H1 (cell line): ENCODE results near the gene EPHB1. TPM values are rescaled to one million over a fixed set of nuclear protein-coding genes. Genes with fewer than 3 reads are reported as not detected.

Experiments
- CTCF ChIA-PET: fragments of 300-600 bp; sonication (Branson Sonifier 250); formaldehyde crosslinking; loops from one replicate; lab custom pipeline; 2021; ENCODE audit not compliant: partially characterized antibody; lab: Charles Lee
- POLR2A ChIA-PET: fragments of 300-600 bp; sonication (Branson Sonifier 250); formaldehyde crosslinking; loops from one replicate; lab custom pipeline; 2021; ENCODE audit warnings: inconsistent platforms; ENCODE audit not compliant: partially characterized antibody; lab: Charles Lee
- DNase-seq, 2 experiments: peaks; one replicate each; pipeline versions ENCODE4 v3.0.0 to v3.0.0-alpha.2; 2010 to 2022; ENCODE audit warnings: low spot score in 2 of 2, low read depth in 1 of 2, mixed read lengths in 1 of 2
- FAIRE-seq: peaks from 2 replicates; lab custom pipeline; 2011; peaks lifted over from hg19 to GRCh38; lab: Jason Lieb, UNC
- H2AFZ ChIP-seq: 2 replicates; pipeline ENCODE4 v1.8.1; 2012; ENCODE audit warnings: low read length, inconsistent platforms
- H2AK5ac ChIP-seq: 2 replicates; pipeline ENCODE4 v1.6.1; 2013; ENCODE audit warnings: low read depth, low read length
- H2BK120ac ChIP-seq: replicated peaks from 2 replicates; pipeline ENCODE3; 2013; ENCODE audit warnings: low read depth, low read length, inconsistent platforms
- H2BK12ac ChIP-seq: 2 replicates; pipeline ENCODE4 v1.6.1; 2013; ENCODE audit warnings: low read depth, low read length
- H2BK15ac ChIP-seq: 2 replicates; pipeline ENCODE4 v1.6.1; 2013; ENCODE audit warnings: low read length
- H2BK20ac ChIP-seq: 2 replicates; pipeline ENCODE4 v1.6.1; 2013; ENCODE audit warnings: low read length
- H2BK5ac ChIP-seq: 2 replicates; pipeline ENCODE4 v1.6.1; 2013; ENCODE audit warnings: low read depth, low read length
- H3K14ac ChIP-seq: 2 replicates; pipeline ENCODE4 v1.6.1; 2013; ENCODE audit warnings: inconsistent platforms; ENCODE audit not compliant: insufficient read length
- H3K18ac ChIP-seq: 2 replicates; pipeline ENCODE4 v1.6.1; 2013; ENCODE audit warnings: low read length; ENCODE audit errors: extremely low read depth
- H3K23ac ChIP-seq: 2 replicates; pipeline ENCODE4 v1.6.1; 2013; ENCODE audit warnings: inconsistent platforms; ENCODE audit not compliant: insufficient read length
- H3K23me2 ChIP-seq: 2 replicates; pipeline ENCODE4 v1.6.1; 2013; ENCODE audit warnings: low read depth, low read length
- H3K27ac ChIP-seq: 2 replicates; pipeline ENCODE4 v1.6.1; 2011; ENCODE audit warnings: low read depth, low read length, inconsistent platforms
- H3K27me3 ChIP-seq, 4 experiments: replicated peaks in 1 of 4; 1 replicate in 1 of 4; 2 replicates in 3 of 4; pipeline versions ENCODE4 v1.6.1 to v1.8.1; 2011 to 2013; ENCODE audit warnings: low read length in 3 of 4, mild to moderate bottlenecking in 3 of 4, inconsistent platforms in 2 of 4, mixed read lengths in 2 of 4, moderate library complexity in 1 of 4; ENCODE audit not compliant: control insufficient read depth in 3 of 4, insufficient read depth in 3 of 4; ENCODE audit errors: extremely low read depth in 1 of 4
- H3K36me3 ChIP-seq, 4 experiments: 2 replicates each; pipeline versions ENCODE4 v1.6.1 to v1.8.1; 2011 to 2013; ENCODE audit warnings: mild to moderate bottlenecking in 4 of 4, low read length in 3 of 4, moderate library complexity in 2 of 4, control low read depth in 1 of 4, inconsistent platforms in 1 of 4; ENCODE audit not compliant: insufficient read depth in 4 of 4, control insufficient read depth in 2 of 4
- H3K4ac ChIP-seq: replicated peaks from 2 replicates; pipeline ENCODE3; 2013; ENCODE audit warnings: low read length, low read depth, mixed read lengths, inconsistent platforms; ENCODE audit not compliant: insufficient read length
- H3K4me1 ChIP-seq, 4 experiments: replicated peaks in 1 of 4; 1 replicate in 1 of 4; 2 replicates in 3 of 4; pipeline versions ENCODE4 v1.6.1 to v1.8.1; 2011 to 2013; ENCODE audit warnings: low read length in 3 of 4, inconsistent platforms in 2 of 4, mixed read lengths in 1 of 4; ENCODE audit not compliant: insufficient read depth in 4 of 4, control insufficient read depth in 3 of 4
- H3K4me2 ChIP-seq, 2 experiments: 2 replicates each; pipeline versions ENCODE4 v1.6.1 to v1.8.1; 2011 to 2013; ENCODE audit warnings: low read depth in 2 of 2, low read length in 2 of 2, control low read depth in 1 of 2, inconsistent platforms in 1 of 2, mild to moderate bottlenecking in 1 of 2; ENCODE audit not compliant: insufficient read depth in 1 of 2
- H3K4me3 ChIP-seq, 4 experiments: fragments of 200-600, 300-600 bp in 1 of 4; sonication (generic), shearing (Covaris generic), sonication (Bioruptor Twin) in 1 of 4; 2 replicates each; pipeline versions ENCODE4 v1.5.1 to v1.8.1; 2011 to 2016; ENCODE audit warnings: low read length in 4 of 4, low read depth in 3 of 4, control low read depth in 2 of 4, inconsistent platforms in 2 of 4, mild to moderate bottlenecking in 2 of 4, mixed read lengths in 1 of 4, moderate library complexity in 1 of 4; ENCODE audit not compliant: insufficient read depth in 2 of 4; ENCODE audit errors: extremely low read depth in 1 of 4
- H3K56ac ChIP-seq: replicated peaks from 2 replicates; pipeline ENCODE3; 2013; ENCODE audit warnings: low read depth, mild to moderate bottlenecking, mixed read lengths, low read length, inconsistent platforms; ENCODE audit not compliant: insufficient read length
- H3K79me1 ChIP-seq: 2 replicates; pipeline ENCODE4 v1.6.1; 2013; ENCODE audit warnings: low read depth, low read length, control low read depth
- H3K79me2 ChIP-seq, 2 experiments: 2 replicates each; pipeline versions ENCODE4 v1.6.1 to v1.8.1; 2012 to 2013; ENCODE audit warnings: low read length in 2 of 2, mild to moderate bottlenecking in 2 of 2, inconsistent platforms in 1 of 2; ENCODE audit not compliant: insufficient read depth in 2 of 2, control insufficient read depth in 1 of 2
- H3K9ac ChIP-seq, 4 experiments: replicated peaks in 1 of 4; 1 replicate in 1 of 4; 2 replicates in 3 of 4; pipeline versions ENCODE4 v1.6.1 to v1.8.1; 2011 to 2013; ENCODE audit warnings: low read depth in 3 of 4, low read length in 3 of 4, control low read depth in 2 of 4, mild to moderate bottlenecking in 2 of 4, moderate library complexity in 2 of 4, inconsistent platforms in 1 of 4; ENCODE audit errors: extremely low read depth in 1 of 4
- H3K9me3 ChIP-seq, 2 experiments: 2 replicates each; pipeline versions ENCODE4 v1.6.1 to v1.8.1; 2012 to 2013; ENCODE audit warnings: mild to moderate bottlenecking in 2 of 2, moderate library complexity in 2 of 2, control low read depth in 1 of 2, inconsistent platforms in 1 of 2, low read depth in 1 of 2, low read length in 1 of 2, mixed read lengths in 1 of 2; ENCODE audit not compliant: insufficient read depth in 2 of 2
- H4K20me1 ChIP-seq, 2 experiments: replicated peaks in 1 of 2; 2 replicates each; pipeline versions ENCODE3 to v1.8.1; 2011 to 2013; ENCODE audit warnings: inconsistent platforms in 2 of 2, low read length in 2 of 2, mild to moderate bottlenecking in 1 of 2; ENCODE audit not compliant: insufficient read depth in 2 of 2, control insufficient read depth in 1 of 2
- H4K5ac ChIP-seq: 2 replicates; pipeline ENCODE4 v1.6.1; 2013; ENCODE audit warnings: low read length, low read depth, mixed read lengths, inconsistent platforms; ENCODE audit not compliant: insufficient read length
- H4K8ac ChIP-seq: 2 replicates; pipeline ENCODE4 v1.8.0; 2013; ENCODE audit warnings: mild to moderate bottlenecking, moderate library complexity, low read length, inconsistent platforms; ENCODE audit not compliant: insufficient read depth; ENCODE audit errors: extremely low read depth
- H4K91ac ChIP-seq: replicated peaks from 2 replicates; pipeline ENCODE3; 2013; ENCODE audit warnings: low read length, mixed read lengths, inconsistent platforms; ENCODE audit not compliant: insufficient read length
- BACH1 ChIP-seq: IDR thresholded peaks from 2 replicates; pipeline ENCODE4 v1.6.1; 2012; ENCODE audit warnings: low read length, improper control_type of control experiment
- FOSL1 ChIP-seq: IDR thresholded peaks from 2 replicates; pipeline ENCODE4 v1.6.1; 2011; ENCODE audit warnings: mild to moderate bottlenecking, low read depth, low read length, moderate library complexity; ENCODE audit not compliant: insufficient read depth
- NRF1 ChIP-seq: IDR thresholded peaks from 2 replicates; pipeline ENCODE4 v1.6.1; 2011; ENCODE audit warnings: mild to moderate bottlenecking, low read depth, low read length, improper control_type of control experiment
- SIN3A ChIP-seq, 2 experiments: IDR thresholded peaks in 1 of 2; conservative IDR thresholded peaks in 1 of 2; 2 replicates each; pipeline ENCODE4 v1.6.1; 2011 to 2012; ENCODE audit warnings: low read length in 2 of 2, improper control_type of control experiment in 1 of 2, low read depth in 1 of 2, mild to moderate bottlenecking in 1 of 2
- SP1 ChIP-seq: IDR thresholded peaks from 2 replicates; pipeline ENCODE4 v1.6.1; 2011; ENCODE audit warnings: low read depth, low read length
- SRF ChIP-seq: IDR thresholded peaks from 2 replicates; pipeline ENCODE4 v1.6.1; 2011; ENCODE audit warnings: mild to moderate bottlenecking, low read depth, low read length, moderate library complexity
- TAF1 ChIP-seq: IDR thresholded peaks from 2 replicates; pipeline ENCODE4 v1.6.1; 2011; ENCODE audit warnings: mild to moderate bottlenecking, low read depth, low read length
- WGBS, 2 experiments: shearing (Covaris generic) in 1 of 2; methylation state at CpG; one replicate each; pipeline versions ENCODE4 v1.1.6 to v1.1.7; 2013 to 2015; ENCODE audit warnings: low lambda C conversion rate in 2 of 2, mixed read lengths in 2 of 2, inconsistent platforms in 1 of 2, low coverage in 1 of 2, missing lambda C conversion rate in 1 of 2; ENCODE audit not compliant: insufficient replicate concordance in 2 of 2, insufficient coverage in 1 of 2, insufficient read length in 1 of 2; ENCODE audit errors: extremely low coverage in 1 of 2, missing lambda C conversion rate in 1 of 2; 5-methylcytosine and 5-hydroxymethylcytosine counted together
- polyA plus RNA-seq, 7 experiments: library from polyadenylated mRNA; depleted of rRNA in 3 of 7; stranded (reverse) in 5 of 7; unstranded in 2 of 7; fragments of >200 nt in 5 of 7; fragments of 200-250 nt in 2 of 7; gene quantifications; 1 replicate in 5 of 7; 2 replicates in 1 of 7; 4 replicates in 1 of 7; pipeline versions ENCODE4 v1.2.1 to v1.2.3, GENCODE V29; 2011 to 2013; ENCODE audit warnings: missing spikeins in 2 of 7, mixed read lengths in 2 of 7
- total RNA-seq: library from RNA; stranded (reverse); fragmentation: NEBNext Ultra II Directional; extraction: Animal tissue kit (Norgen Biotek cat#: 25700); gene quantifications from 2 replicates; pipeline ENCODE4 v1.2.1, GENCODE V29; 2021

The EPHB1 gene
- total and polyA plus RNA-seq, 2 of the 8 experiments (the other 6 are each of a cell fraction or from before 2014, with no cell fraction given), result 3.5 to 5.9 TPM

GRCh38 chr3:135009014-135009413 lies 214.0 kb downstream of the EPHB1 start:
- no peaks in the 10 kb centered on the region for H4K20me1 ChIP-seq
- H3K56ac ChIP-seq, result no peak overlapping the region
- no peak overlapping the region for H4K91ac ChIP-seq
- 100% methylated on average over 2 of the region's 2 CpGs; no CpG with 5 or more reads in 1 of the 2 experiments for WGBS, 2 experiments
- H2AFZ ChIP-seq, result no peak overlapping the region
- no peak overlapping the region for H2BK15ac ChIP-seq
- DNase-seq (no peak), FAIRE-seq (no peak)
- no peak overlapping the region for H2BK20ac ChIP-seq
- no peak overlapping the region for H2BK5ac ChIP-seq
- H3K36me3 ChIP-seq, result no peaks in the 10 kb centered on the region
- no peak overlapping the region for H3K23ac ChIP-seq
- POLR2A ChIA-PET, result no interaction called here
- no peaks in the 10 kb centered on the region for H3K4me1 ChIP-seq
- no peaks in the 10 kb centered on the region for H3K79me2 ChIP-seq
- H3K4me3 ChIP-seq, result no peak overlapping the region
- no peak overlapping the region for H3K18ac ChIP-seq
- H4K5ac ChIP-seq, result no peak overlapping the region
- peaks cover 9 to 17% of the 10 kb centered on the region in 2 experiments for H3K9me3 ChIP-seq
- no peak overlapping the region for H4K8ac ChIP-seq
- H3K4me2 ChIP-seq, result no peak overlapping the region
- H3K4ac ChIP-seq, result no peak overlapping the region
- no peak overlapping the region for H2AK5ac ChIP-seq
- no peak overlapping the region for H2BK120ac ChIP-seq
- H3K27ac ChIP-seq, result no peak overlapping the region
- CTCF ChIA-PET, result interaction anchor here (1.1 kb wide), 1 partner anchor 11 kb away, joined by 3 read pairs; no protein-coding TSS in a partner anchor
- H3K79me1 ChIP-seq, result no peaks in the 10 kb centered on the region
- no peak overlapping the region for H2BK12ac ChIP-seq
- no peaks in the 10 kb centered on the region for H3K23me2 ChIP-seq
- no peak overlapping the region for H3K9ac ChIP-seq
- no peaks in the 10 kb centered on the region for H3K27me3 ChIP-seq
- no peak overlapping the region for H3K14ac ChIP-seq
- TF ChIP-seq SRF, result no peak
- no peak for TF ChIP-seq FOSL1
- TF ChIP-seq BACH1, result no peak
- TF ChIP-seq SIN3A (conservative IDR thresholded peaks at IDR 0.05 in 1 of 2, IDR thresholded peaks at IDR 0.05 in 1 of 2; ENCODE audit: low read depth in 1 of 2, low read length in 2 of 2), result no peak
- no peak for TF ChIP-seq TAF1
- TF ChIP-seq NRF1, result no peak
- no peak for TF ChIP-seq SP1
